NCI-H510A (cell line): Measurements from ENCODE around the gene MBP.
"Not testable (repeated sequence)": the region's sequence is repeated elsewhere in the genome, so short reads cannot be mapped to it uniquely, and the experiment has no call there.

Source experiments
- DNase-seq: peaks from one replicate; lab custom pipeline; 2025; lab: John Stamatoyannopoulos, UW

The MBP gene

GRCh38 chr18:76970770-76971559, 161.6 kb downstream of the MBP start:
- no peak for DNase-seq

GRCh38 chr18:76967721-76968472, 164.7 kb downstream of the MBP start:
- no peak for DNase-seq

- DNase-seq, result not testable (repeated sequence)
Observed at GRCh38 chr18:76967299-76967698, 165.3 kb downstream of the MBP start.

- not testable (repeated sequence) for DNase-seq
Observed at GRCh38 chr18:76965555-76966151, 166.9 kb downstream of the MBP start.

- DNase-seq, result no peak
Observed at GRCh38 chr18:76963936-76964335, 168.6 kb downstream of the MBP start.

GRCh38 chr18:76962851-76963250, 169.7 kb downstream of the MBP start:
- no peak for DNase-seq

- no peak for DNase-seq
Observed at GRCh38 chr18:76960528-76961035, 172.0 kb downstream of the MBP start.

- no peak for DNase-seq
Observed at GRCh38 chr18:76959605-76960004, 173.0 kb downstream of the MBP start.

- DNase-seq, result peak; percentile 91
Observed at GRCh38 chr18:76958692-76959341, 173.8 kb downstream of the MBP start.

- DNase-seq, result no peak
Observed at GRCh38 chr18:76957384-76958355, 174.9 kb downstream of the MBP start.

- no peak for DNase-seq
Observed at GRCh38 chr18:76956648-76957047, 175.9 kb downstream of the MBP start.

- DNase-seq, result peak; percentile 80
Observed at GRCh38 chr18:76955524-76956170, 176.9 kb downstream of the MBP start.

- peak; percentile 74 for DNase-seq
Observed at GRCh38 chr18:76953583-76954233, 178.9 kb downstream of the MBP start.

- no peak for DNase-seq
Observed at GRCh38 chr18:76953156-76953555, 179.4 kb downstream of the MBP start.

GRCh38 chr18:76952747-76953146, 179.8 kb downstream of the MBP start:
- DNase-seq, result no peak

GRCh38 chr18:76951456-76952247, 180.9 kb downstream of the MBP start:
- no peak for DNase-seq

GRCh38 chr18:76948345-76948744, 184.2 kb downstream of the MBP start:
- DNase-seq, result no peak

GRCh38 chr18:76944346-76944745, 188.2 kb downstream of the MBP start:
- DNase-seq, result not testable (repeated sequence)
